ENCODE results near the gene AZIN2. TPM values are rescaled to one million over a fixed set of nuclear protein-coding genes. Genes with fewer than 3 reads are reported as not detected.
A peak's percentile ranks its signal among the peaks of the same experiment; 100 is the strongest.

The AZIN2 gene
- total and polyA plus RNA-seq, 4 donors = 0.68 to 2.6 (median 0.74) TPM

DNA sequence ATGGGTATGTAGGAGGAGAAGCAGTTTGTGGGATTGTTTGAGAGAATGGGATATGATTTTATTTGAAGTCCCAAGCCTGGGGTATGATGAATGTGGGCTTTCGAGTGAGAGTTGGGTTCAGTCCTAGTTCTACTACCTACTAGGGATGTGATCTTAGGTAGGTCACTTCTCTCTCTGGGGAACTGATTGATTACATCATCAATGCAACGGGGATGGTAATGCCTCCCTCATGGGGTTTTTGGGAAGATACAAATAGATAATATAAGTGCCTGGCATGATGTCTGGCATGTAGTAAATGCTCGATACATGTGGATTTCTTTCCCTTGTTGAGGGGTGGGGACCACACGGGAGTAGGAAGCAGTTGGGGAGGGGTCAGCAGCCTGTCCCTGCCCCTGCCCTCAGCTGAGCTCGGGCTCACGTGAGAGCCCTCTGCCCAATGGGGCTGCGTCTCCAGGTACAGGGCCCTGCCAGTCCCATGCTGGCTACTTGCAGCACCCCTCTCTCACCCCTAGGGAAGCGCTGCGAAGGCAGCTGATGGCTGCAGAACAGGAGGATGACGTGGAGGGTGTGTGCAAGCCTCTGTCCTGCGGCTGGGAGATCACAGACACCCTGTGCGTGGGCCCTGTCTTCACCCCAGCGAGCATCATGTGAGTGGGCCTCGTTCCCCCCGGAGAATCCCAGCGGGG is 38.7 kb downstream of the AZIN2 start (continued):
- TF ChIP-seq TAF1 (conservative IDR thresholded peaks at IDR 0.05) (no peak), SP1 (IDR thresholded peaks at IDR 0.05) (no peak), RXRA (IDR thresholded peaks at IDR 0.05) (no peak), EGR1 (IDR thresholded peaks at IDR 0.05; ENCODE audit: low read depth in 2 of 2) (no peak)

GRCh38 chr1:33120436-33121231 is 39.7 kb downstream of the AZIN2 start:
- no peak overlapping the region for H3K4me3 ChIP-seq (ENCODE audit: low read depth in 1 of 3, low read length in 3 of 3)
- WGBS = 95% methylated on average over 8 of the region's 8 CpGs
- no peak overlapping the region for H3K27ac ChIP-seq (ENCODE audit: low read depth in 1 of 2, low read length in 2 of 2)
- TF ChIP-seq RXRA (IDR thresholded peaks at IDR 0.05) = no peak
- TF ChIP-seq YY1 (IDR thresholded peaks at IDR 0.05) = no peak
- peak; percentile 28 for DNase-seq (ENCODE audit: low spot score)
- H3K4me1 ChIP-seq (ENCODE audit: control insufficient read depth in 4 of 4, insufficient read depth in 4 of 4, low read length in 3 of 4) = no peaks in the 10 kb centered on the region
- H3K27me3 ChIP-seq (ENCODE audit: control insufficient read depth in 4 of 4, insufficient read depth in 4 of 4, low read length in 3 of 4) = no peaks in the 10 kb centered on the region
- no peaks in the 10 kb centered on the region for H3K9me3 ChIP-seq (ENCODE audit: control insufficient read depth in 4 of 4, low read length in 3 of 4)
- no peaks in the 10 kb centered on the region for H3K36me3 ChIP-seq (ENCODE audit: control insufficient read depth in 4 of 4, insufficient read depth in 3 of 4, low read depth in 1 of 4, low read length in 3 of 4)
- no peak overlapping the region for H3K9ac ChIP-seq (ENCODE audit: low read depth in 1 of 2, low read length in 2 of 2)

- H3K9me3 ChIP-seq (ENCODE audit: control insufficient read depth in 4 of 4, low read length in 3 of 4) = no peaks in the 10 kb centered on the region
- DNase-seq (ENCODE audit: low spot score) = peak; percentile 2
- TF ChIP-seq YY1 (IDR thresholded peaks at IDR 0.05) (no peak), ZBTB33 (IDR thresholded peaks at IDR 0.05) (no peak), FOXA2 (IDR thresholded peaks at IDR 0.05) (no peak), JUND (IDR thresholded peaks at IDR 0.05) (no peak), EGR1 (IDR thresholded peaks at IDR 0.05; ENCODE audit: low read depth in 2 of 2) (no peak), SP1 (IDR thresholded peaks at IDR 0.05) (no peak), NR2F2 (IDR thresholded peaks at IDR 0.05) (no peak)
- WGBS = 86% methylated on average over 5 of the region's 5 CpGs
- peaks cover 2 to 9% (median 8%) of the 10 kb centered on the region in 4 donors for H3K4me1 ChIP-seq (ENCODE audit: control insufficient read depth in 4 of 4, insufficient read depth in 4 of 4, low read length in 3 of 4)
- no peak overlapping the region for H3K4me3 ChIP-seq (ENCODE audit: low read depth in 1 of 3, low read length in 3 of 3)
- no peak overlapping the region for H3K9ac ChIP-seq (ENCODE audit: low read depth in 1 of 2, low read length in 2 of 2)
- no peak overlapping the region for H3K27ac ChIP-seq (ENCODE audit: low read depth in 1 of 2, low read length in 2 of 2)
- no peaks in the 10 kb centered on the region for H3K27me3 ChIP-seq (ENCODE audit: control insufficient read depth in 4 of 4, insufficient read depth in 4 of 4, low read length in 3 of 4)
- no peaks in the 10 kb centered on the region for H3K36me3 ChIP-seq (ENCODE audit: control insufficient read depth in 4 of 4, insufficient read depth in 3 of 4, low read depth in 1 of 4, low read length in 3 of 4)
Observed at GRCh38 chr1:33121728-33122127, 40.8 kb downstream of the AZIN2 start.

- Histone ChIP-seq H3K4me3 (ENCODE audit: low read depth in 1 of 3, low read length in 3 of 3) (no peak overlapping the region), H3K9ac (ENCODE audit: low read depth in 1 of 2, low read length in 2 of 2) (no peak overlapping the region), H3K9me3 (ENCODE audit: control insufficient read depth in 4 of 4, low read length in 3 of 4) (no peaks in the 10 kb centered on the region), H3K27ac (ENCODE audit: low read depth in 1 of 2, low read length in 2 of 2) (no peak overlapping the region), H3K27me3 (ENCODE audit: control insufficient read depth in 4 of 4, insufficient read depth in 4 of 4, low read length in 3 of 4) (no peaks in the 10 kb centered on the region), H3K4me1 (ENCODE audit: control insufficient read depth in 4 of 4, insufficient read depth in 4 of 4, low read length in 3 of 4) (peaks cover 2 to 10% (median 8%) of the 10 kb centered on the region in 4 donors), H3K36me3 (ENCODE audit: control insufficient read depth in 4 of 4, insufficient read depth in 3 of 4, low read depth in 1 of 4, low read length in 3 of 4) (no peaks in the 10 kb centered on the region)
- DNase-seq (ENCODE audit: low spot score) = peak; percentile 21
- 81% methylated on average over 7 of the region's 7 CpGs for WGBS
- no peak for TF ChIP-seq SP1 (IDR thresholded peaks at IDR 0.05)
Observed at GRCh38 chr1:33122483-33123178, 41.7 kb downstream of the AZIN2 start.

All from liver (tissue), 9 donors.